Vagina (tissue), 2 donors: Measurements from ENCODE around the gene TBC1D22A.

Source experiments
- POLR2A ChIP-seq, 2 donors: fragments of 450-650 bp; IDR thresholded peaks; one replicate each; pipeline ENCODE4 v1.6.1; 2017; ENCODE audit warnings: antibody characterized with exemption in 2 of 2, mild to moderate bottlenecking in 2 of 2, moderate library complexity in 2 of 2
- POLR2AphosphoS5 ChIP-seq, 2 donors: sonication (generic); formaldehyde crosslinking; IDR thresholded peaks; one replicate each; pipeline ENCODE4 v1.9.0; 2017; ENCODE audit warnings: antibody characterized with exemption in 2 of 2, mild to moderate bottlenecking in 2 of 2, low read depth in 1 of 2; ENCODE audit not compliant: insufficient read depth in 1 of 2
- TF ChIP-seq, protein P1 (sequence below), 3 experiments: fragments of 450-650 bp in 2 of 3; fragments of 200-600 bp in 1 of 3; sonication (generic) in 1 of 3; IDR thresholded peaks; one replicate each; pipeline ENCODE4 v1.5.1; 2017 to 2019; ENCODE audit warnings: antibody characterized with exemption in 3 of 3, mild to moderate bottlenecking in 2 of 3, moderate library complexity in 2 of 3

DNA sequence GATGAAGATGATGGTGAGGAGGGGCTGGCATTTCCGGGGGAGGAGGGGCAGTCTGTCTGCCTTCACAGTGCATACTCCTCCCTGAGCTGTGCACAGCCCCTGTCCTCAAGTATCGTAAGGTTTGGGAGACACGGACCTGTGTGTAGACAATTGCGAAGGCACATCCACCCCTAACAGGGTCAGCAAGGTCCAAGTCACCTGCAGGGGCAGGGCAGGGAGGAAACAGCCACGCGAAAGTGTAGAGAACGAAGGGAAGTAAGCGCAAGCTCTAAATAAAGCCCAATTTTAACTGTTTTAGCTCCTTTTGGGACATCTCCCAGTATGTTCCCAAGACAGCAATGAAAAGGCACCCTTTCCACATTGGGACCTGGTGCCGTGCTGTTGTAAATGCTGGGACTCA, 448.2 kb downstream of the TBC1D22A start:
- TF ChIP-seq POLR2A (IDR thresholded peaks at IDR 0.05): no peak
- TF ChIP-seq, protein P1, sequence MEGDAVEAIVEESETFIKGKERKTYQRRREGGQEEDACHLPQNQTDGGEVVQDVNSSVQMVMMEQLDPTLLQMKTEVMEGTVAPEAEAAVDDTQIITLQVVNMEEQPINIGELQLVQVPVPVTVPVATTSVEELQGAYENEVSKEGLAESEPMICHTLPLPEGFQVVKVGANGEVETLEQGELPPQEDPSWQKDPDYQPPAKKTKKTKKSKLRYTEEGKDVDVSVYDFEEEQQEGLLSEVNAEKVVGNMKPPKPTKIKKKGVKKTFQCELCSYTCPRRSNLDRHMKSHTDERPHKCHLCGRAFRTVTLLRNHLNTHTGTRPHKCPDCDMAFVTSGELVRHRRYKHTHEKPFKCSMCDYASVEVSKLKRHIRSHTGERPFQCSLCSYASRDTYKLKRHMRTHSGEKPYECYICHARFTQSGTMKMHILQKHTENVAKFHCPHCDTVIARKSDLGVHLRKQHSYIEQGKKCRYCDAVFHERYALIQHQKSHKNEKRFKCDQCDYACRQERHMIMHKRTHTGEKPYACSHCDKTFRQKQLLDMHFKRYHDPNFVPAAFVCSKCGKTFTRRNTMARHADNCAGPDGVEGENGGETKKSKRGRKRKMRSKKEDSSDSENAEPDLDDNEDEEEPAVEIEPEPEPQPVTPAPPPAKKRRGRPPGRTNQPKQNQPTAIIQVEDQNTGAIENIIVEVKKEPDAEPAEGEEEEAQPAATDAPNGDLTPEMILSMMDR (IDR thresholded peaks at IDR 0.05): no peak
- no peak for TF ChIP-seq POLR2AphosphoS5 (IDR thresholded peaks at IDR 0.05; ENCODE audit: insufficient read depth in 1 of 2, low read depth in 1 of 2)
